C4-2B (cell line): Measurements from ENCODE around the gene CDH8.

Experiments used
- H3K27ac ChIP-seq: fragments of 450-650 bp; 2 replicates; pipeline ENCODE4 v1.5.1; 2017
- CTCF ChIP-seq: fragments of 450-650 bp; conservative IDR thresholded peaks from 2 replicates; pipeline ENCODE4 v1.5.1; 2017; ENCODE audit warnings: mild to moderate bottlenecking
- ZFX ChIP-seq: fragments of 450-650 bp; IDR thresholded peaks from 2 replicates; pipeline ENCODE4 v1.6.1; 2017

CDH8 gene

GRCh38 chr16:61891460-61891859 lies 144.8 kb downstream of the CDH8 start:
- TF ChIP-seq CTCF (no peak), ZFX (no peak)
- no peak overlapping the region for H3K27ac ChIP-seq

GRCh38 chr16:61890386-61890785 lies 145.9 kb downstream of the CDH8 start:
- H3K27ac ChIP-seq = no peak overlapping the region
- TF ChIP-seq ZFX = no peak
- TF ChIP-seq CTCF = no peak

- H3K27ac ChIP-seq = no peak overlapping the region
- TF ChIP-seq CTCF (no peak), ZFX (no peak)
These were observed 148.3 kb downstream of the CDH8 start for GRCh38 chr16:61887903-61888302.

GRCh38 chr16:61885343-61885742 lies 150.9 kb downstream of the CDH8 start:
- no peak overlapping the region for H3K27ac ChIP-seq
- no peak for TF ChIP-seq CTCF
- no peak for TF ChIP-seq ZFX

- TF ChIP-seq ZFX (no peak), CTCF (no peak)
- H3K27ac ChIP-seq = no peak overlapping the region
These were observed 156.9 kb downstream of the CDH8 start for GRCh38 chr16:61879306-61879705.

GRCh38 chr16:61877436-61877835 lies 158.8 kb downstream of the CDH8 start:
- no peak overlapping the region for H3K27ac ChIP-seq
- TF ChIP-seq ZFX (no peak), CTCF (no peak)

- TF ChIP-seq ZFX = no peak
- TF ChIP-seq CTCF = no peak
- H3K27ac ChIP-seq = no peak overlapping the region
These were observed 163.5 kb downstream of the CDH8 start for GRCh38 chr16:61872778-61873119.
